Measurements from ENCODE around the gene STON2.

The STON2 gene

GRCh38 chr14:81343701-81344100 lies 56.4 kb downstream of the STON2 start:
- TF ChIP-seq POLR2AphosphoS5 (IDR thresholded peaks at IDR 0.05; ENCODE audit: low read depth, low read length) (no peak), TAF1 (IDR thresholded peaks at IDR 0.05; ENCODE audit: borderline replicate concordance, low read depth, low read length) (no peak), POLR2A (IDR thresholded peaks at IDR 0.05; ENCODE audit: low read depth, low read length) (no peak)

GRCh38 chr14:81342850-81343580 lies 57.1 kb downstream of the STON2 start:
- DNase-seq (ENCODE audit: insufficient read length) (no peak), FAIRE-seq (no peak)
- no peak for TF ChIP-seq POLR2AphosphoS5 (IDR thresholded peaks at IDR 0.05; ENCODE audit: low read depth, low read length)
- no peak for TF ChIP-seq POLR2A (IDR thresholded peaks at IDR 0.05; ENCODE audit: low read depth, low read length)
- no peak for TF ChIP-seq TAF1 (IDR thresholded peaks at IDR 0.05; ENCODE audit: borderline replicate concordance, low read depth, low read length)

More at GRCh38 chr14:81343701-81344100, 56.4 kb downstream of the STON2 start:
- DNase-seq (ENCODE audit: insufficient read length) (no peak), FAIRE-seq (no peak)

GRCh38 chr14:81341781-81342180 lies 58.3 kb downstream of the STON2 start:
- DNase-seq (ENCODE audit: insufficient read length) (no peak), FAIRE-seq (no peak)
- no peak for TF ChIP-seq POLR2A (IDR thresholded peaks at IDR 0.05; ENCODE audit: low read depth, low read length)
- TF ChIP-seq TAF1 (IDR thresholded peaks at IDR 0.05; ENCODE audit: borderline replicate concordance, low read depth, low read length), result no peak
- TF ChIP-seq POLR2AphosphoS5 (IDR thresholded peaks at IDR 0.05; ENCODE audit: low read depth, low read length), result no peak

DNA sequence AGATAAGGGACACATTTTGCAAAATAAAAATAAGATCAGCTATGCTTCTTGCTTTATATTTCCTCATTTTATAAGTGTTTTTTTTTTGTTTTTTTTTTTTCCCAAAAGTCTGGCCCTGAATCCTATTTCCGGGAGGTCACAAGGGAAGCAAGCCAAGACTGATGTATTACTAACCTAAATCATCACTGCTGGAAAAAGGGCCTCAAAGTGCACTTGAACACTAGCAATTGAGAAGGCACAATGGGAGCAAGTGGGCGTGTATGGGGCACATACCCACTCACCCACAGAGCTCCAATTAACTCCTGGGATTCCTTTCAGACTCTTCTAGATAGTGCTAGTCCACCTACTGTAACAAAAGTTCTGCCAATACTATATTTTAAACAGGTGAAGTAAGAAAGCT lies 58.8 kb downstream of the STON2 start:
- FAIRE-seq (no peak), DNase-seq (ENCODE audit: insufficient read length) (no peak)
- TF ChIP-seq POLR2AphosphoS5 (IDR thresholded peaks at IDR 0.05; ENCODE audit: low read depth, low read length), result no peak
- TF ChIP-seq POLR2A (IDR thresholded peaks at IDR 0.05; ENCODE audit: low read depth, low read length), result no peak
- TF ChIP-seq TAF1 (IDR thresholded peaks at IDR 0.05; ENCODE audit: borderline replicate concordance, low read depth, low read length), result no peak

DNA sequence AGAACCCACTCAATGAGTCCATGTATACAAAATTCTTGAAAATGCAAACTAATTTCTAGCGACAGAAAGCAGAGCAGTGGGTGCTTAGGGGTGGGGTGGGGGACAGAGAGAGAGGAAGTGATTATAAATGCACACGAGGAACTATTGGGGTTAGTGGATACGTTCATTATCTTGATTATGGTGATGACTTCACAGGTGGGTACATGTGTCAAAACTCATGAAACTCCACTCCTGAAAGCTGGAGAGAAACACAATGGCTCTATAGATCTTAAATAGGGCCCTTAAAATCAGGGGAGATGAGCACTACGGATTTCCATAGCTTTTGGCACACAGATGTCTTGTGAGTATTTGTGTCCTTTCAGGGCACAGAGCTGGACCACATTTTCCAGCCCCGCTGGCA lies 59.9 kb downstream of the STON2 start:
- DNase-seq (ENCODE audit: insufficient read length), result no peak
- FAIRE-seq, result no peak
- no peak for TF ChIP-seq POLR2AphosphoS5 (IDR thresholded peaks at IDR 0.05; ENCODE audit: low read depth, low read length)
- no peak for TF ChIP-seq POLR2A (IDR thresholded peaks at IDR 0.05; ENCODE audit: low read depth, low read length)
- TF ChIP-seq TAF1 (IDR thresholded peaks at IDR 0.05; ENCODE audit: borderline replicate concordance, low read depth, low read length), result no peak

DNA sequence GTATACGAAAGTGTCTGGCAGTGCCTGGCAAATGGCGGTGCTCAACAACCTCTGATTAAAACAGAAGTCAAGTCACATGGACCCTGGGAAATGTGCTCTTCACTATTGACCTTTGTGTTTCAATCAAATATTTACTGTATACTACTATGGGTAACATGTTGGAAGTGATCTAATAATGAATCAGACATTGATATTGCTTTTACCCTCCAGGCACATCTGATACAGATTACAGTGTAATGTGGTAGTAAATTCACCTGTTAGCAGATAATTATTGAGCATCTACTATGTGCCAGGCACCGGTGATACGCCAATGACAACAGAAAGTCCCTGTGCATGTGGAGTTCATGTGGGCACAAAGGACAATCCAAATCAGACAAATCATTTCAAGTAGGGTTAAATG lies 63.1 kb downstream of the STON2 start:
- DNase-seq (ENCODE audit: insufficient read length) (no peak), FAIRE-seq (no peak)
- TF ChIP-seq POLR2AphosphoS5 (IDR thresholded peaks at IDR 0.05; ENCODE audit: low read depth, low read length) (no peak), TAF1 (IDR thresholded peaks at IDR 0.05; ENCODE audit: borderline replicate concordance, low read depth, low read length) (no peak), POLR2A (IDR thresholded peaks at IDR 0.05; ENCODE audit: low read depth, low read length) (no peak)

DNA sequence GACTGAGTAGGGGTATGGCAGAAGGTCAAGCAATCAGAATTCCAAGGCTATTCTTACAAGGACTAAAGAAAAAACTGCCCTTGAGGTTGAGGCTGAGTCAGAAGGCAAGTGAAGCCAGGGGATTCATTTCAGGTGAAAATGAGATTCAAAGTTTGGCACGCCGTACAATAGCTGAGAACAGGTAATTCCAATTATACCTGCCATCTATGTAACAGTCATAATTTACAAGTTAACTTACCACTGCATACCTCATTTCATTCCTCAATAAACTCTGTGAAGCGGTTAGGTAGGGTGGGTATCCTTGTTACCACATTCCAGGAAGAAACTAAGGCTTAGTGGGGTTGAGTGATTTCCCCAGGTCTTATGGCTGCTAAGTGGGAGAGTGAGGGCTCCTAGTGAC lies 64.1 kb downstream of the STON2 start:
- no peak for FAIRE-seq
- TF ChIP-seq POLR2A (IDR thresholded peaks at IDR 0.05; ENCODE audit: low read depth, low read length) (no peak), POLR2AphosphoS5 (IDR thresholded peaks at IDR 0.05; ENCODE audit: low read depth, low read length) (no peak), TAF1 (IDR thresholded peaks at IDR 0.05; ENCODE audit: borderline replicate concordance, low read depth, low read length) (no peak)
- DNase-seq (ENCODE audit: insufficient read length), result no peak

- TF ChIP-seq TAF1 (IDR thresholded peaks at IDR 0.05; ENCODE audit: borderline replicate concordance, low read depth, low read length), result no peak
- TF ChIP-seq POLR2AphosphoS5 (IDR thresholded peaks at IDR 0.05; ENCODE audit: low read depth, low read length), result no peak
- no peak for TF ChIP-seq POLR2A (IDR thresholded peaks at IDR 0.05; ENCODE audit: low read depth, low read length)
- FAIRE-seq (no peak), DNase-seq (ENCODE audit: insufficient read length) (no peak)
Measured at GRCh38 chr14:81332725-81333124, 67.4 kb downstream of the STON2 start.

DNA sequence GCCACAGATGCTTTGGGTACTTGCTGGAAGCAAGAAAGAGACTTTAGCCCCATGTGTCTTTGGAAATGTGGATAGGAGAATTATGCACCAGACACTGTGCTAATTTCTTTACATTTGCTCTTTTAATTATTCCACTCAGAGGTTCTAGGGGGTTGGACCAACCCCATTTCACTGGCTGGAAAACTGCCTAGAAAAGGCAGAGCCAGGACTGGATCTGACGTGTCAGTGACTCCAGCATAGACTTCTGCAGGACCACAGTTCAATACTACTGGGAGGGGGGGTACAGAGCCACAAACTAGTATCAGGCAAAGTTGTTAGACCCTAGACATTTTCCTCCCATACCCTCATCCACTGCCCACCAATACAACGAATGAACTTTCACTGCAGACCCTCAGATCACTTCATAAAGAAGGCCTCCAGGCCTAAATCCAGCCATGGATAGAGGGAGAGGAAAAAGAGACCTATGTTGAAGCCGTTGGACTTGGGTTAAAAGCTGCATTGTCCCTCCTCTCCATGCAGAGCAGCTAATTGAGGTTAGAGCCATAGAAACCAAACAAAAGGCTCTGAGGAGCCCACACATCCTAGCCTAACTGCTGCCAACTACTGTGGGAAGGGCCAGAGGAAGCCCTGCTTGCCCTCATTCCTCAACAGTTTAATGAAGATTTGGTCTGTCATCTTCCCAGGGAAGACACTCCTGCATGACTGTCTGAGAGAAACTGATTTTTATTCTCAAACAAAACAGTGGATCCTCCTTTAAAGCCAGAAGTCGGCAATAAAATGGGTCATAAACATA lies 68.7 kb downstream of the STON2 start:
- FAIRE-seq (no peak), DNase-seq (ENCODE audit: insufficient read length) (no peak)
- no peak for TF ChIP-seq POLR2AphosphoS5 (IDR thresholded peaks at IDR 0.05; ENCODE audit: low read depth, low read length)
- TF ChIP-seq POLR2A (IDR thresholded peaks at IDR 0.05; ENCODE audit: low read depth, low read length), result no peak
- no peak for TF ChIP-seq TAF1 (IDR thresholded peaks at IDR 0.05; ENCODE audit: borderline replicate concordance, low read depth, low read length)

DNA sequence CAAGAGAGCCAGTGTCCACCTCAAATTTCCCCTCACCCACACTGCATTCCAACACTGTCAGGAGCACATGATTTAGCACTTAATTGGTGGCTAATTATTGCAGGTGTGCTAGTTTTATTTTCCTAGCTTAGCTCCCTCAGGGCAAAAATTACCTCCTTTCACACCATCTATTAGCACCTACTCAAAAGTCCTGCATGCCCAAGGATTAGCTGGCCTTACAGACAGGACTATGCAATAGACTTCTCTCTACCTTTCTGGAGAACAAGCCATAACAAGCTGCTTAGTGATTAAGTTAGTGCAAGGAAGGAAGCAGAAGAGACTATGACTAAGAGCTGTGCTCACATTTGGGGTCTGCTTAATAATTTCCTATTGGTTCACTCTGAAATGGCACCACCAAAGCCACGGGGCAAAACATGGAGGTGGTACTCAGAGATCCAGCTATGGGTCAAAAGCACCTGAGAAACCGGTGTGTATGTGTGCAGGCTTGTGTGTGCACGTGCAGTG lies 69.5 kb downstream of the STON2 start:
- FAIRE-seq (no peak), DNase-seq (ENCODE audit: insufficient read length) (no peak)
- TF ChIP-seq POLR2A (IDR thresholded peaks at IDR 0.05; ENCODE audit: low read depth, low read length) (no peak), POLR2AphosphoS5 (IDR thresholded peaks at IDR 0.05; ENCODE audit: low read depth, low read length) (no peak), TAF1 (IDR thresholded peaks at IDR 0.05; ENCODE audit: borderline replicate concordance, low read depth, low read length) (no peak)

- DNase-seq (ENCODE audit: insufficient read length), result no peak
- FAIRE-seq, result no peak
- TF ChIP-seq POLR2A (IDR thresholded peaks at IDR 0.05; ENCODE audit: low read depth, low read length), result no peak
- no peak for TF ChIP-seq POLR2AphosphoS5 (IDR thresholded peaks at IDR 0.05; ENCODE audit: low read depth, low read length)
- no peak for TF ChIP-seq TAF1 (IDR thresholded peaks at IDR 0.05; ENCODE audit: borderline replicate concordance, low read depth, low read length)
Measured at GRCh38 chr14:81329640-81330381, 70.3 kb downstream of the STON2 start.

All from GM12892 (cell line).